ENCODE data around the gene MICALL1.
"Not testable (repeated sequence)": the region's sequence is repeated elsewhere in the genome, so short reads cannot be mapped to it uniquely, and the experiment has no call there.

- not testable (repeated sequence) for TF ChIP-seq CTCF (IDR thresholded peaks at IDR 0.05); POLR2A (IDR thresholded peaks at IDR 0.05); EP300 (IDR thresholded peaks at IDR 0.05; ENCODE audit: low read depth); POLR2AphosphoS5 (IDR thresholded peaks at IDR 0.05)
Observed at GRCh38 chr22:37976022-37976421, 69.9 kb downstream of the MICALL1 start.

Measured in transverse colon (tissue), 4 donors.